Measurements from ENCODE around the gene UBE2L3.
"Not testable (repeated sequence)": the region's sequence is repeated elsewhere in the genome, so short reads cannot be mapped to it uniquely, and the experiment has no call there.

The UBE2L3 gene

GRCh38 chr22:21567456-21568346 is at the start of gene UBE2L3:
Gene UBE2L3, plus strand, starts transcription at chr22:21567714. Its CDS starts 31 bp downstream, at chr22:21567745.
- peak; percentile 59 for DNase-seq

- DNase-seq, result not testable (repeated sequence)
These were observed 40.6 kb upstream of the UBE2L3 start for GRCh38 chr22:21526705-21527500.

- DNase-seq, result not testable (repeated sequence)
These were observed 36.0 kb upstream of the UBE2L3 start for GRCh38 chr22:21531525-21531924.

GRCh38 chr22:21532863-21533648 is 34.5 kb upstream of the UBE2L3 start:
- not testable (repeated sequence) for DNase-seq

GRCh38 chr22:21539862-21540261 is 27.7 kb upstream of the UBE2L3 start:
- DNase-seq, result not testable (repeated sequence)

- not testable (repeated sequence) for DNase-seq
These were observed 22.8 kb upstream of the UBE2L3 start for GRCh38 chr22:21544432-21545322.

- DNase-seq, result not testable (repeated sequence)
These were observed 18.0 kb upstream of the UBE2L3 start for GRCh38 chr22:21549558-21549957.

- DNase-seq, result not testable (repeated sequence)
These were observed 17.4 kb upstream of the UBE2L3 start for GRCh38 chr22:21550008-21550677.

GRCh38 chr22:21550678-21551047 is 16.9 kb upstream of the UBE2L3 start:
- DNase-seq, result not testable (repeated sequence)

- DNase-seq, result not testable (repeated sequence)
These were observed 16.2 kb upstream of the UBE2L3 start, which contains the start of gene RIMBP3C for GRCh38 chr22:21551361-21551760. Gene RIMBP3C, minus strand, starts transcription at chr22:21551461. Its CDS starts 485 bp downstream, at chr22:21550976.

GRCh38 chr22:21559345-21560125 is 8.0 kb upstream of the UBE2L3 start:
- not testable (repeated sequence) for DNase-seq

- DNase-seq, result not testable (repeated sequence)
These were observed 6.9 kb upstream of the UBE2L3 start for GRCh38 chr22:21560657-21561056.

GRCh38 chr22:21563912-21564311 is 3.6 kb upstream of the UBE2L3 start:
- DNase-seq, result no peak

- DNase-seq, result no peak
These were observed 3.1 kb upstream of the UBE2L3 start for GRCh38 chr22:21564411-21564810.

GRCh38 chr22:21568347-21569075 is 997 bp downstream of the UBE2L3 start:
- no peak for DNase-seq

- not testable (repeated sequence) for DNase-seq
These were observed 1.5 kb downstream of the UBE2L3 start for GRCh38 chr22:21569076-21569427.

- peak; percentile 59 for DNase-seq
These were observed 2.1 kb downstream of the UBE2L3 start for GRCh38 chr22:21569459-21570170.

GRCh38 chr22:21570398-21570797 is 2.9 kb downstream of the UBE2L3 start:
- no peak for DNase-seq

- no peak for DNase-seq
These were observed 4.2 kb downstream of the UBE2L3 start for GRCh38 chr22:21571679-21572078.
